T-helper 1 cell treated with Interleukin-12 subunit alpha and Interleukin-12 subunit beta and Interleukin-4 antibody, amounts not matched to agents 30 μg/mL and 1 μg/mL, for 36 hours (primary cell): ENCODE data around the gene FOXO1.
A peak's percentile ranks its signal among the peaks of the same experiment; 100 is the strongest.

ENCODE experiments used
- H3K27ac Mint-ChIP-seq: one replicate; pipeline ENCODE4 v1.8.0; 2021; ENCODE audit warnings: mild to moderate bottlenecking, mixed read lengths
- H3K27me3 Mint-ChIP-seq: one replicate; pipeline ENCODE4 v1.8.0; 2021; ENCODE audit warnings: low read depth, mixed read lengths
- H3K36me3 Mint-ChIP-seq: one replicate; pipeline ENCODE4 v1.8.0; 2021; ENCODE audit warnings: low read depth, mixed read lengths
- H3K4me1 Mint-ChIP-seq: one replicate; pipeline ENCODE4 v1.8.0; 2021; ENCODE audit warnings: low read depth, mixed read lengths
- H3K4me3 Mint-ChIP-seq: one replicate; pipeline ENCODE4 v1.8.0; 2021; ENCODE audit warnings: mild to moderate bottlenecking, moderate library complexity, mixed read lengths
- H3K9me3 Mint-ChIP-seq: one replicate; pipeline ENCODE4 v1.8.0; 2021; ENCODE audit warnings: mixed read lengths

Gene FOXO1

DNA sequence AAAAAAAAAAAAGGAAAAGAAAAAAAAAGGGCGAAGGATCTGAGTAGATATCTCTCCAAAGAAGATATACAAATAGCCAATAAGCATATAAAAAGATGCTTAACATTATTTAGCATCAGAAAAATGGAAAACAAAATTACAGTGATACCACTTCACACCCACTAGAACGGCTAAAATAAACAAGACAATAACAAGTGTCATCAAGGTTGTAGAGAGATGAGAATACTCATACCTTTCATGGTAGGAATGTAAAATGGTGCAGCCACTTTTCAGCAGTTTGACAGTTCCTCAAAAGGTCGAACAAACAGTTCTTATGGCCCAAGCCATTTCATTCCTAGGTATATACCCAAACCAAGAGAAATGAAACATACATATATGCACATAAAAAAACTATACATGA is 33.5 kb downstream of the FOXO1 start:
- Mint-ChIP-seq H3K27ac (no peak overlapping the region), H3K4me3 (no peak overlapping the region), H3K9me3 (no peaks in the 10 kb centered on the region), H3K27me3 (no peaks in the 10 kb centered on the region), H3K4me1 (peaks cover 59% of the 10 kb centered on the region), H3K36me3 (peaks cover 20% of the 10 kb centered on the region)

GRCh38 chr13:40631605-40632004 is 34.8 kb downstream of the FOXO1 start:
- Mint-ChIP-seq H3K4me3 (peak overlapping the region; percentile 58), H3K27me3 (no peaks in the 10 kb centered on the region), H3K4me1 (peaks cover 61% of the 10 kb centered on the region), H3K27ac (peak overlapping the region; percentile 79), H3K9me3 (no peaks in the 10 kb centered on the region), H3K36me3 (peaks cover 26% of the 10 kb centered on the region)

GRCh38 chr13:40629678-40630384 is 36.6 kb downstream of the FOXO1 start:
- Mint-ChIP-seq H3K4me3 (no peak overlapping the region), H3K27me3 (no peaks in the 10 kb centered on the region), H3K27ac (peak overlapping the region; percentile 58), H3K9me3 (no peaks in the 10 kb centered on the region), H3K4me1 (peaks cover 61% of the 10 kb centered on the region), H3K36me3 (peaks cover 29% of the 10 kb centered on the region)

GRCh38 chr13:40626977-40627376 is 39.5 kb downstream of the FOXO1 start:
- Mint-ChIP-seq H3K4me1 (peaks cover 56% of the 10 kb centered on the region), H3K36me3 (peaks cover 26% of the 10 kb centered on the region), H3K27ac (no peak overlapping the region), H3K9me3 (no peaks in the 10 kb centered on the region), H3K27me3 (no peaks in the 10 kb centered on the region), H3K4me3 (no peak overlapping the region)

GRCh38 chr13:40626561-40626960 is 39.9 kb downstream of the FOXO1 start:
- H3K36me3 Mint-ChIP-seq, result peaks cover 25% of the 10 kb centered on the region
- peaks cover 54% of the 10 kb centered on the region for H3K4me1 Mint-ChIP-seq
- H3K27ac Mint-ChIP-seq, result no peak overlapping the region
- H3K4me3 Mint-ChIP-seq, result no peak overlapping the region
- H3K9me3 Mint-ChIP-seq, result no peaks in the 10 kb centered on the region
- H3K27me3 Mint-ChIP-seq, result no peaks in the 10 kb centered on the region

- Mint-ChIP-seq H3K36me3 (peaks cover 20% of the 10 kb centered on the region), H3K4me3 (no peak overlapping the region), H3K27me3 (no peaks in the 10 kb centered on the region), H3K9me3 (no peaks in the 10 kb centered on the region), H3K27ac (no peak overlapping the region), H3K4me1 (peaks cover 45% of the 10 kb centered on the region)
Observed at GRCh38 chr13:40624986-40625385, 41.5 kb downstream of the FOXO1 start.

DNA sequence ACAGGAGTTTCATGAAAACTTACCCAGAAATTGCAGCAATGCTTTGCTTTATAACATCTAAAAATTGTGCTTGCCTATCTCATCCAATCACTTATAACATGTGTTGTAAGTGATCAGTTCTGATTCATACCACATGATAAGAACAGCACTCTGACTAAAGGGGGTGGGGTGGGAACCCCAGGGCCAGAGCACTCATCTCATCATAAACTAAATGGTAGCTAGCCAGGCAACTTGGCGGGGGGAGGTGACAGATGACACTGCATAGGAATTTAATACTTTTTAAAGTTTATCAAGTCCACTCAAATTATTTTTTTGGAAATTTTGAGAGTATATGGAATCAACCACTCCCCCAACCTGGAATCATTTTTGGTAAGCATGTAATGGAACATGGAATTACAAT is 42.1 kb downstream of the FOXO1 start:
- Mint-ChIP-seq H3K27ac (no peak overlapping the region), H3K4me1 (peaks cover 45% of the 10 kb centered on the region)

GRCh38 chr13:40622761-40623160 is 43.7 kb downstream of the FOXO1 start:
- H3K4me3 Mint-ChIP-seq, result no peak overlapping the region
- H3K27ac Mint-ChIP-seq, result no peak overlapping the region
- H3K4me1 Mint-ChIP-seq, result peaks cover 42% of the 10 kb centered on the region
- H3K27me3 Mint-ChIP-seq, result no peaks in the 10 kb centered on the region
- H3K9me3 Mint-ChIP-seq, result no peaks in the 10 kb centered on the region
- peaks cover 22% of the 10 kb centered on the region for H3K36me3 Mint-ChIP-seq

More for the DNA sequence above, 42.1 kb downstream of the FOXO1 start:
- Mint-ChIP-seq H3K36me3 (peaks cover 24% of the 10 kb centered on the region), H3K4me3 (no peak overlapping the region), H3K9me3 (no peaks in the 10 kb centered on the region), H3K27me3 (no peaks in the 10 kb centered on the region)

DNA sequence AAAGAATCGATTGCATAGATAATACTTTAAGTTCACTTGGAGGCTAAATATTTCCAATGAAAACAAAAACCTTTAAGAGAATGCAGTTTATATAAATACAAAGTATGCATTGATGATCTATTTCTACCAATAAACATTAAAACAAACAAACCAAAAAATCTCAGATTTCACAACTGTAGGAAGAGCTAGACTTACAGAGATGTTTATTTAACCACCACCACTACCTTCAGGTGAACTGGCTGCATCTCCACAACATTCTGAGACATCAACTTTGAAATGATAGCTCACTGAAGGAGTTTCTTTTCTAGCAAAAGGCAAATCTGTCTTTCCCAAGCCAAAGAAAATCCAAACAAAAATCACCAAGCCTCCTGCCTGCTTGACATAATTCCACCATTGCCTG is 44.2 kb downstream of the FOXO1 start:
- Mint-ChIP-seq H3K4me1 (peaks cover 44% of the 10 kb centered on the region), H3K9me3 (no peaks in the 10 kb centered on the region), H3K27me3 (no peaks in the 10 kb centered on the region), H3K4me3 (no peak overlapping the region), H3K36me3 (peaks cover 21% of the 10 kb centered on the region), H3K27ac (no peak overlapping the region)

DNA sequence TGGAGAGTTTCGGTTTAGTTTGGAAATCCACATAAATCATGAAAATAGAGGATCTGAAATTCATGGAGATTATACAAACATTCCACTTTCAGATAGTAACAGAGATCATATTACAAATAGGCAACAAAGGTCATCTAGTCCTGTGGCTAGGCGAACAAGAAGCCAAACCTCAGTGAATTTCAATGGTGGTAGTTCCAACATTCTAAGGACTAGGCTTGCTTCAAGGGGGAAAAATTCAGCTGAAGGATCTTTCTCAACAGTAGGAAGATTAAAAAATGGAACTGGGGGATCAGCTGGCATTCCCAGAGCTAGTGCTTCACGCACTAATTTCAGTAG is 47.0 kb downstream of the FOXO1 start:
- peaks cover 49% of the 10 kb centered on the region for H3K4me1 Mint-ChIP-seq
- peaks cover 16% of the 10 kb centered on the region for H3K36me3 Mint-ChIP-seq
- H3K27me3 Mint-ChIP-seq, result no peaks in the 10 kb centered on the region
- H3K4me3 Mint-ChIP-seq, result no peak overlapping the region
- H3K9me3 Mint-ChIP-seq, result no peaks in the 10 kb centered on the region
- H3K27ac Mint-ChIP-seq, result no peak overlapping the region

- Mint-ChIP-seq H3K4me3 (no peak overlapping the region), H3K9me3 (no peaks in the 10 kb centered on the region), H3K27me3 (no peaks in the 10 kb centered on the region), H3K36me3 (peaks cover 16% of the 10 kb centered on the region), H3K4me1 (peaks cover 53% of the 10 kb centered on the region), H3K27ac (no peak overlapping the region)
Observed at GRCh38 chr13:40618581-40619478, 47.6 kb downstream of the FOXO1 start.

GRCh38 chr13:40617801-40618356 is 48.6 kb downstream of the FOXO1 start:
- no peaks in the 10 kb centered on the region for H3K27me3 Mint-ChIP-seq
- peaks cover 19% of the 10 kb centered on the region for H3K36me3 Mint-ChIP-seq
- no peak overlapping the region for H3K27ac Mint-ChIP-seq
- H3K4me3 Mint-ChIP-seq, result no peak overlapping the region
- H3K9me3 Mint-ChIP-seq, result no peaks in the 10 kb centered on the region
- H3K4me1 Mint-ChIP-seq, result peaks cover 62% of the 10 kb centered on the region

GRCh38 chr13:40615619-40616018 is 50.8 kb downstream of the FOXO1 start:
- Mint-ChIP-seq H3K27ac (peak overlapping the region; percentile 74), H3K9me3 (no peaks in the 10 kb centered on the region), H3K27me3 (no peaks in the 10 kb centered on the region), H3K4me3 (no peak overlapping the region), H3K36me3 (peaks cover 21% of the 10 kb centered on the region), H3K4me1 (peaks cover 73% of the 10 kb centered on the region)

GRCh38 chr13:40613914-40614313 is 52.5 kb downstream of the FOXO1 start:
- Mint-ChIP-seq H3K4me3 (peak overlapping the region; percentile 83), H3K4me1 (peaks cover 68% of the 10 kb centered on the region), H3K9me3 (no peaks in the 10 kb centered on the region), H3K27me3 (no peaks in the 10 kb centered on the region), H3K27ac (peak overlapping the region; percentile 98), H3K36me3 (peaks cover 18% of the 10 kb centered on the region)
